ENCODE data around the gene CYSLTR2. TPM values are rescaled to one million over a fixed set of nuclear protein-coding genes. Genes with fewer than 3 reads are reported as not detected.
A peak's percentile ranks its signal among the peaks of the same experiment; 100 is the strongest.

Gene CYSLTR2
- total RNA-seq, 1 experiment from 2014 or later: not detected

GRCh38 chr13:48731001-48731658, 77.4 kb downstream of the CYSLTR2 start:
- ChIA-PET POLR2A (no interaction called here), CTCF (no interaction called here)
- DNase-seq (ENCODE audit: low read depth, low spot score) (no peak), ATAC-seq (no peak)
- TF ChIP-seq TCF7L2 (IDR thresholded peaks at IDR 0.05; ENCODE audit: low read depth, low read length) (no peak), REST (IDR thresholded peaks at IDR 0.05; ENCODE audit: insufficient read depth in 1 of 2, low read depth in 2 of 2, low read length in 1 of 2) (no peak), SIN3A (IDR thresholded peaks at IDR 0.05; ENCODE audit: borderline replicate concordance, insufficient read depth, low read depth, low read length) (no peak), CTCF (IDR thresholded peaks at IDR 0.05) (no peak), POLR2AphosphoS5 (IDR thresholded peaks at IDR 0.05; ENCODE audit: low read depth, low read length) (no peak)
- H3K4me3 ChIP-seq (ENCODE audit: low read depth in 2 of 2, low read length in 2 of 2): no peak overlapping the region
- in situ Hi-C loops (cut with HindIII; ENCODE audit: low pct_unique_long_range_greater_than_20kb, low sequenced_read_pairs) (no loop called here), intact Hi-C loops (cut with micrococcal nuclease; ENCODE audit: unreplicated experiment) (no loop called here)
- H3K27me3 ChIP-seq (ENCODE audit: control insufficient read depth, insufficient read depth, low read length): no peaks in the 10 kb centered on the region
- H3K9me3 ChIP-seq (ENCODE audit: control insufficient read depth, insufficient read depth, low read depth, low read length): no peaks in the 10 kb centered on the region
- no TSS peak for BruUV-seq (replicated peaks)
- no peaks in the 10 kb centered on the region for H3K4me1 ChIP-seq (ENCODE audit: control insufficient read depth, insufficient read depth, low read length)
- H3K27ac ChIP-seq (ENCODE audit: low read length): no peak overlapping the region
- no peaks in the 10 kb centered on the region for H3K36me3 ChIP-seq (ENCODE audit: control insufficient read depth, insufficient read depth, low read length)

- TF ChIP-seq CTCF (IDR thresholded peaks at IDR 0.05) (peak; percentile 78), TCF7L2 (IDR thresholded peaks at IDR 0.05; ENCODE audit: low read depth, low read length) (no peak)
- no peak overlapping the region for H3K4me3 ChIP-seq (ENCODE audit: low read depth in 2 of 2, low read length in 2 of 2)
- ChIA-PET POLR2A (no interaction called here), CTCF (no interaction called here)
- in situ Hi-C loops (cut with HindIII; ENCODE audit: low pct_unique_long_range_greater_than_20kb, low sequenced_read_pairs) (no loop called here), intact Hi-C loops (cut with micrococcal nuclease; ENCODE audit: unreplicated experiment) (no loop called here)
- no peaks in the 10 kb centered on the region for H3K36me3 ChIP-seq (ENCODE audit: control insufficient read depth, insufficient read depth, low read length)
- DNase-seq (ENCODE audit: low read depth, low spot score) (no peak), ATAC-seq (no peak)
- H3K27me3 ChIP-seq (ENCODE audit: control insufficient read depth, insufficient read depth, low read length): no peaks in the 10 kb centered on the region
- H3K27ac ChIP-seq (ENCODE audit: low read length): no peak overlapping the region
- no TSS peak for BruUV-seq (replicated peaks)
- H3K9me3 ChIP-seq (ENCODE audit: control insufficient read depth, insufficient read depth, low read depth, low read length): no peaks in the 10 kb centered on the region
- H3K4me1 ChIP-seq (ENCODE audit: control insufficient read depth, insufficient read depth, low read length): no peaks in the 10 kb centered on the region
These were observed 78.3 kb downstream of the CYSLTR2 start for GRCh38 chr13:48731957-48732569.
